Osteocyte (in vitro differentiated cells): ENCODE data around the gene MS4A4E. TPM values are rescaled to one million over a fixed set of nuclear protein-coding genes. Genes with fewer than 3 reads are reported as not detected.
"Not testable (repeated sequence)": the region's sequence is repeated elsewhere in the genome, so short reads cannot be mapped to it uniquely, and the experiment has no call there.

Experiments
- DNase-seq: peaks from one replicate; pipeline ENCODE4 v3.0.0; 2021; ENCODE audit warnings: mixed read lengths; ENCODE audit not compliant: unreplicated experiment; ENCODE audit errors: extremely low spot score
- H3K27ac Mint-ChIP-seq: one replicate; pipeline ENCODE4 v1.8.0; 2021; ENCODE audit warnings: mild to moderate bottlenecking, mixed read lengths; ENCODE audit not compliant: unreplicated experiment
- H3K27me3 Mint-ChIP-seq: one replicate; pipeline ENCODE4 v1.8.0; 2021; ENCODE audit warnings: mixed read lengths; ENCODE audit not compliant: unreplicated experiment
- H3K36me3 Mint-ChIP-seq: one replicate; pipeline ENCODE4 v1.8.0; 2021; ENCODE audit warnings: mixed read lengths; ENCODE audit not compliant: unreplicated experiment
- H3K4me1 Mint-ChIP-seq: one replicate; pipeline ENCODE4 v1.8.0; 2021; ENCODE audit warnings: mixed read lengths; ENCODE audit not compliant: unreplicated experiment
- H3K4me3 Mint-ChIP-seq: one replicate; pipeline ENCODE4 v1.8.0; 2021; ENCODE audit warnings: mild to moderate bottlenecking, moderate library complexity, mixed read lengths; ENCODE audit not compliant: unreplicated experiment
- H3K9me3 Mint-ChIP-seq: one replicate; pipeline ENCODE4 v1.8.0; 2021; ENCODE audit warnings: mixed read lengths; ENCODE audit not compliant: unreplicated experiment
- CTCF ChIP-seq: fragments of 200-600 bp; sonication (generic); IDR thresholded peaks from 2 replicates; pipeline ENCODE4 v1.5.0; 2021; ENCODE audit warnings: antibody characterized with exemption, mild to moderate bottlenecking, moderate library complexity
- long read RNA-seq: library from polyadenylated mRNA; unstranded; transcript quantifications from one replicate; pipeline ENCODE4 v2.0.0, GENCODE V29; 2021
- total RNA-seq: library from RNA; stranded (reverse); gene quantifications from 2 replicates; pipeline ENCODE4 v1.2.1, GENCODE V29; 2021

The MS4A4E gene
- 0.30 TPM in 1 of 2 replicates, not detected in the other for total RNA-seq
- long read RNA-seq = 0 reads

- no peaks in the 10 kb centered on the region for H3K4me1 Mint-ChIP-seq
- no peak for DNase-seq
- H3K36me3 Mint-ChIP-seq = no peaks in the 10 kb centered on the region
- no peak within 1 kb of the TSS for H3K4me3 Mint-ChIP-seq
- no peaks in the 10 kb centered on the region for H3K9me3 Mint-ChIP-seq
- no peak for TF ChIP-seq CTCF
- peaks cover 45% of the 10 kb centered on the region for H3K27me3 Mint-ChIP-seq
- H3K27ac Mint-ChIP-seq = no peak within 1 kb of the TSS
Observed at GRCh38 chr11:60242740-60243239, at the start of gene MS4A4E. Gene MS4A4E, minus strand, starts transcription at chr11:60243137. Its CDS starts 13,082 bp downstream, at chr11:60230055.

- no peak overlapping the region for H3K27ac Mint-ChIP-seq
- H3K36me3 Mint-ChIP-seq = no peaks in the 10 kb centered on the region
- H3K27me3 Mint-ChIP-seq = no peaks in the 10 kb centered on the region
- H3K9me3 Mint-ChIP-seq = peaks cover 8% of the 10 kb centered on the region
- H3K4me1 Mint-ChIP-seq = no peaks in the 10 kb centered on the region
- no peak overlapping the region for H3K4me3 Mint-ChIP-seq
- DNase-seq = no peak
- no peak for TF ChIP-seq CTCF
Observed at GRCh38 chr11:60292145-60292544, 49.2 kb upstream of the MS4A4E start.

GRCh38 chr11:60288531-60288930 lies 45.6 kb upstream of the MS4A4E start:
- TF ChIP-seq CTCF = no peak
- DNase-seq = no peak
- H3K36me3 Mint-ChIP-seq = no peaks in the 10 kb centered on the region
- H3K4me3 Mint-ChIP-seq = no peak overlapping the region
- no peaks in the 10 kb centered on the region for H3K27me3 Mint-ChIP-seq
- H3K9me3 Mint-ChIP-seq = peaks cover 8% of the 10 kb centered on the region
- no peak overlapping the region for H3K27ac Mint-ChIP-seq
- peaks cover 15% of the 10 kb centered on the region for H3K4me1 Mint-ChIP-seq

- DNase-seq, H3K9me3 Mint-ChIP-seq, H3K27ac Mint-ChIP-seq, H3K27me3 Mint-ChIP-seq, H3K4me3 Mint-ChIP-seq, H3K36me3 Mint-ChIP-seq: not testable (repeated sequence)
- peaks cover 17% of the 10 kb centered on the region for H3K4me1 Mint-ChIP-seq
Observed at GRCh38 chr11:60285411-60286126, 42.6 kb upstream of the MS4A4E start.

GRCh38 chr11:60282286-60282685 lies 39.3 kb upstream of the MS4A4E start:
- H3K27ac Mint-ChIP-seq = no peak overlapping the region
- H3K27me3 Mint-ChIP-seq = no peaks in the 10 kb centered on the region
- no peaks in the 10 kb centered on the region for H3K36me3 Mint-ChIP-seq
- no peak for TF ChIP-seq CTCF
- no peak overlapping the region for H3K4me3 Mint-ChIP-seq
- DNase-seq = no peak
- H3K4me1 Mint-ChIP-seq = peaks cover 17% of the 10 kb centered on the region
- H3K9me3 Mint-ChIP-seq = no peaks in the 10 kb centered on the region
